AG20443 (cell line): Measurements from ENCODE around the gene CSE1L.
"Not testable (repeated sequence)": the region's sequence is repeated elsewhere in the genome, so short reads cannot be mapped to it uniquely, and the experiment has no call there.

Source experiments
- DNase-seq: peaks from one replicate; pipeline ENCODE4 v3.0.0; 2012; ENCODE audit warnings: low spot score, mixed read lengths

The CSE1L gene

GRCh38 chr20:49046087-49046900 is at the start of gene CSE1L:
Gene CSE1L, plus strand, starts transcription at chr20:49046312. Its CDS starts 12,152 bp downstream, at chr20:49058464.
- DNase-seq = peak; percentile 99

- DNase-seq = no peak
Observed at GRCh38 chr20:48999890-49000870, 45.9 kb upstream of the CSE1L start.

- no peak for DNase-seq
Observed at GRCh38 chr20:49001741-49002140, 44.4 kb upstream of the CSE1L start.

GRCh38 chr20:49006446-49006980 is 39.6 kb upstream of the CSE1L start:
- DNase-seq = no peak

- DNase-seq = no peak
Observed at GRCh38 chr20:49009899-49010631, 36.0 kb upstream of the CSE1L start.

- no peak for DNase-seq
Observed at GRCh38 chr20:49024220-49024619, 21.9 kb upstream of the CSE1L start.

- DNase-seq = not testable (repeated sequence)
Observed at GRCh38 chr20:49028177-49028576, 17.9 kb upstream of the CSE1L start.

GRCh38 chr20:49028684-49029083 is 17.4 kb upstream of the CSE1L start:
- DNase-seq = peak; percentile 67

GRCh38 chr20:49029203-49029602 is 16.9 kb upstream of the CSE1L start:
- peak; percentile 64 for DNase-seq

GRCh38 chr20:49030954-49031619 is 15.0 kb upstream of the CSE1L start:
- peak; percentile 38 for DNase-seq

GRCh38 chr20:49032455-49032854 is 13.7 kb upstream of the CSE1L start:
- DNase-seq = no peak

- DNase-seq = no peak
Observed at GRCh38 chr20:49034070-49034732, 11.9 kb upstream of the CSE1L start.

GRCh38 chr20:49037962-49038387 is 8.1 kb upstream of the CSE1L start:
- no peak for DNase-seq

GRCh38 chr20:49039854-49040253 is 6.3 kb upstream of the CSE1L start:
- DNase-seq = no peak

- no peak for DNase-seq
Observed at GRCh38 chr20:49043000-49043399, 3.1 kb upstream of the CSE1L start.

- DNase-seq = no peak
Observed at GRCh38 chr20:49045440-49046086, 549 bp upstream of the CSE1L start.

- DNase-seq = peak; percentile 11
Observed at GRCh38 chr20:49052334-49052733, 6.2 kb downstream of the CSE1L start.

GRCh38 chr20:49054056-49054643 is 8.0 kb downstream of the CSE1L start:
- no peak for DNase-seq

- no peak for DNase-seq
Observed at GRCh38 chr20:49063279-49063678, 17.2 kb downstream of the CSE1L start.

GRCh38 chr20:49074521-49074920 is 28.4 kb downstream of the CSE1L start:
- no peak for DNase-seq
